Measurements from ENCODE around the gene VASH2.
A peak's percentile ranks its signal among the peaks of the same experiment; 100 is the strongest.
"Not testable (repeated sequence)": the region's sequence is repeated elsewhere in the genome, so short reads cannot be mapped to it uniquely, and the experiment has no call there.

The VASH2 gene

DNA sequence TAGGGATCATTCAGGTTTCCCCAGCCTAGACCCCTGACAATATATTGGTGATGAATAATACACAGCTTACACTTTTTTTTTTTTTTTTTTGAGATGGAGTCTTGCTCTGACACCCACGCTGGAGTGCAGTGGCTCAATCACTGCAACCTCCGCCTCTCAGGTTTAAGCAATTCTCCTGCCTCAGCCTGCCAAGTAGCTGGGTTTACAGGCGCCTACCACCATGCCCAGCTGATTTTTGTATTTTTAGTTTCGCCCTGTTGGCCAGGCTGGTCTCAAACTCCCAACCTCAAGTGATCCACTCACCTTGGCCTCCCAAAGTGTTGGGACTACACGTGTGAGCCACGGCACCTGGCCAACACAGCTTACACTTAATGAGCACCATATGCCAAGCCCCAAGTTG is 7.2 kb downstream of the VASH2 start:
- DNase-seq (ENCODE audit: low read depth in 2 of 2), result no peak

GRCh38 chr1:212958175-212958574 is 7.8 kb downstream of the VASH2 start:
- DNase-seq (ENCODE audit: low read depth in 2 of 2), result no peak

DNA sequence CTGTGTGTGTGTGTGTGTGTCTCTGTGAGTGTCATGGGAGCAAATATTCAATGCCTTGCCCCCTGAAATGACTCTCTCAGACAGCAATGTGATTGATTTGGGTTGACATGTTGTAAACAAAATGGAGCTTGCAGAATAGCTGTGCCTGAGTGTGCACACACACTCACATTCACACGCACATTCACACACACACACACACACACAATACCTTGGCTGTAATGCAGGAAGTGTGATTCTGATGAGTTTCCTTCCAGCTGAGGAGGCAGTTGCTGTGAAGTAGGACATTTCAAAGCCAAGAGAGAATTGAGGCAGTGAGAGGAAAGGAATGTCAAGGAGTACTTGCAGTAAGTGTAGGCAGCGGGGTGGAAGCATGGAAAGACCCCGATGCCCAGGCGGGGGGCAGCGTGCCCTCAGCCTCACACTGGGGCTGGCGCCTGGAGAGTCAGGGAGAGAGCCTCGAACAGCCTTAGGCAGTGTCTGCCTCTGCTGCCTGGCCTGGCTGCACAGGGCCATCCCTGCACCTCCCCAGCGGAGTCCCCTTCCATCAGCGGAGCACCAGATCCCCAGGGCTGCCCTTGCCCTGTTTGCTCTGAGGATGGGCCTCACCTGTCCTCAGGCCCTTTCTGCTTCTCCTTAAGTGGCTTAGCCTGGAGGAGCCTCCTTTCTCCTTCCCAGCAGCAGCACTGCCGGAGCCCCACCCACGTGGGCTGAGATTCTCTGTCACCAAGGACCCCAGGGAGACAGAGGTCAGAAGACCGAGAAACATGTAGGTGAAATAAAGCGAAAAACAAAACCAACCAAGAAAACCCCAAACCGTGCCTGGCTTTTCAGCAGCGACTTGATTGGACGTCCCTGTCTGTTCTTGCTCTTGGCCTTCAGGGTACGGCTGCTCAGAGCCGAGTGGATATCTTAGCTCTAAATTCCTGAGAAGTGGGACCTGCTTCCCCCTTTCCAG is 9.2 kb downstream of the VASH2 start:
- DNase-seq (ENCODE audit: low read depth in 2 of 2), result no peak

DNA sequence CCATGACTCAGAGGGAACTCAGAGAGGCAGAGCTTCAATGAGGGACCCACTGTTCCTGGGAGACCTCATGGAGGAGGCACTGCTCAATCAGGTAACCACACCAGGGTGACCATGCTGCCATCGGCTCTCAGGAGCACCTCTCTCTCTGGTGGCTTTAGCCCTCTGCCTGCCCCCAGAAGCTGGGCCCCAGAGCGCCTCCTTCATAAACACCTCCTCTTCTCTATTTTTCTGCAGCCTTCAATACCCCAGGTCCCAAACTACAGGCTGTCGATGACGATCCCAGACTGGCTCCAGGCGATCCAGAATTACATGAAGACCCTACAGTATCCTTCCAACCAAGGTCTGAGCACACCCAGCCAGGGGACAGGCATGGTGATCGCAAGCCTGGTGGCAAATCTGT is 10.6 kb downstream of the VASH2 start:
- no peak for DNase-seq (ENCODE audit: low read depth in 2 of 2)

DNA sequence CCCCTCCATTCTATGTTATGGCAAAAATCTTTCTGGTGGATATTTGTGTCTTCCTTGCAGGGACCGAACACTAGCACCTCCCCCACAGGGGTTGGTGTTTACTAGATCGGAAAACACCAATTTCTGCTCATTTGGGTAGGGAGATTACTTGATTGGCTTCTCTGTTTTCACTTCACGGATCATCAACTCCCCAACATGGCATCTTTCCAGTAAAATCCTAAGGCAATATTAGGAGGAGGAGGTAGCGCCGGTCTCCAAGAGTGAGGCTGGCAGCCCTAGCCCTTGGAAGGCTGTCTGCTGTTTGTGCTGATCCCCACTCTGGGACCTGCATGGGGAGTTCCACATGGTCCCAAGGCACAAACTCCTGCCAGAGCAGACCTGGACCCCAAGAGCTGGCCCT is 12.2 kb downstream of the VASH2 start:
- DNase-seq (ENCODE audit: low read depth in 2 of 2), result no peak

- no peak for DNase-seq (ENCODE audit: low read depth in 2 of 2)
These were observed 13.8 kb downstream of the VASH2 start for GRCh38 chr1:212964102-212964501.

GRCh38 chr1:212964993-212965392 is 14.7 kb downstream of the VASH2 start:
- DNase-seq (ENCODE audit: low read depth in 2 of 2), result not testable (repeated sequence)

GRCh38 chr1:212966616-212967015 is 16.3 kb downstream of the VASH2 start:
- no peak for DNase-seq (ENCODE audit: low read depth in 2 of 2)

- no peak for DNase-seq (ENCODE audit: low read depth in 2 of 2)
These were observed 17.5 kb downstream of the VASH2 start for GRCh38 chr1:212967801-212968200.

DNA sequence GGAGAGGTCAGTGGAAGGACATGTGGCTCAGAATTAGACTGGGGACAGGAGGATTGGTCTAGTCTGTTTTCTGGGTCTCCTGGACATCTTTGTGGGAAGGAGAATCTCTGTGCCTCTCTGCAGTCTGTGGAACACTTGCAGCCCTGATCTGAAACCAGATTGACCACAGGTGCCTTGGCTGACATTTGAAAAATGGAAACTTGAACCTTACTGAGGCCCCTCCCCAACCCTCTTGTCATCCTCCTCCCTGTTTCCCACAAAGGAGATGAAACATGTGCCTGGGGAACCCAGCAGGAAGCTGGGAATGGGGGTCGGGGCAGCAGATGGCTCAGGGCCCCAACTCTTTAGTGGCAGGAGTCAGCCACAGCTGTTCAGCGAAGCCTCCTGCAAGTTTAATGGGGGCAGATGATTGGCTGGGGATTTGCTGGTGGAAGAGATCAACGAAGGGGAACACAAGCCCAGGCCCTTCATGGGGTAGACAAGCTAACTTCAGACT is 18.1 kb downstream of the VASH2 start:
- DNase-seq (ENCODE audit: low read depth in 2 of 2), result no peak

- DNase-seq (ENCODE audit: low read depth in 2 of 2), result no peak
These were observed 19.7 kb downstream of the VASH2 start for GRCh38 chr1:212970085-212970484.

GRCh38 chr1:212971312-212971711 is 21.0 kb downstream of the VASH2 start:
- no peak for DNase-seq (ENCODE audit: low read depth in 2 of 2)

GRCh38 chr1:212973426-212973825 is 23.1 kb downstream of the VASH2 start:
- no peak for DNase-seq (ENCODE audit: low read depth in 2 of 2)

DNA sequence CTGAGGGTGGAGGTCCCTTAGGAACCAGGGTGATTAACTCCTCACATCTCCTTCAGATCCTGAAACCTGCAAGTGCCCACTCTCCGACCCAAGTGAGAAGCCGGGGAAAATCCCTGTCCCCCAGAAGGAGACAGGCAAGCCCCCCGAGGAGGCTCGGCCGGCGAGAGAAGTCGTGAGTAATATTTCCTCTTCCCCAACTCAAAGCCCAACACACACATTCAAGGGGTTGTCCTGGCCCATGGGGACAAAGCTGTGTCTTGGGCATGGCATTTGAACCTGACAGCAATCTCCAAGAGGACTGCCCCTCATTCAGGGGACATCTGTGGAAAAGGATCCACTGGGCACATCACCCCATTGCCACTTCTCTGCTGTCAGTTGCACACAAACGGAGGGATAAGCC is 23.6 kb downstream of the VASH2 start:
- DNase-seq (ENCODE audit: low read depth in 2 of 2), result no peak

- DNase-seq (ENCODE audit: low read depth in 2 of 2), result no peak
These were observed 24.4 kb downstream of the VASH2 start for GRCh38 chr1:212974711-212975110.

DNA sequence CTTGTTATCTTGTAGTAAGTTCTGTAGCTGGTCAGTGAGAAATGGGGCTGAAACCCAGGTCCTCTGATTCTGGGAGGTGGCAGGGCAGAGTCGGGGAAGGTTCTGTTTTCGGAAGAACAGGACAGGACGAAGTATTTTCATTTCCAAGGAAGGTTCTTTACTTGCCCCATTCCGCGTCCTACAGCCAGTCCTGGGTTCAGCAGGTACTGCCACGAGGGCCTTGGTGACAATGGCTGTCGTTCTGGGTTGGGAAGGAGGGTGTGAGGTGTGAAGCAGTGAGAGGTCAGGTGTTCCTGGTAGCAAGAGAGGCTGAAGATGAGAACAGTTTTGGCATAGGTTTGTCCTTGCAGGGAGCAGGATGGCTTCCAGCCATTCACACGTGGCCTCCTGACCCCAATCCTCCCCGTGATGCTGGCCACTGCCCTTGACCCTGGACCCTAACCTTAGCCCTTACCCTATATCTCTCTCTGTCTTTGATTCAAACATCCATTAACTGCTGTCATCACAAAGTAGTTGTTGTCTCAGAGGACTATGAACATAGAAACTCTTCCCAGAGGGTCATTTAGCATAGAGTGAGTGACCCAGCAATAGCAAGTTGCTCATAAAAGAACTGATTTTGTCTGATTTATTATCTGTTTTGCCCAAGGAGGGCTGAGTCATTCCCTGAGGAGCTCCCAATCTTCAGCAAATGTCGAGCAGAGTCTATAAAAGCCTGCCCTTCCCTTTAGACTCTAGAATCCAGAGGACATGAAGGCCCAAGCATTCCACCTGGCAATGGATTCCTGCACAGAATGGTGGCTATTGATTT is 25.0 kb downstream of the VASH2 start:
- DNase-seq (ENCODE audit: low read depth in 2 of 2), result no peak

- DNase-seq (ENCODE audit: low read depth in 2 of 2), result no peak
These were observed 26.2 kb downstream of the VASH2 start for GRCh38 chr1:212976586-212976985.

- no peak for DNase-seq (ENCODE audit: low read depth in 2 of 2)
These were observed 27.7 kb downstream of the VASH2 start for GRCh38 chr1:212977781-212978645.

GRCh38 chr1:212979340-212980122 is 29.2 kb downstream of the VASH2 start:
- DNase-seq (ENCODE audit: low read depth in 2 of 2), result peak in 1 of 2 donors; percentile 36

- DNase-seq (ENCODE audit: low read depth in 2 of 2), result no peak
These were observed 29.9 kb downstream of the VASH2 start for GRCh38 chr1:212980123-212980785.

All from stimulated activated CD4-positive, alpha-beta T cell treated with anti-CD3 and anti-CD28 coated beads, Interleukin-4, amount 100 ng/mL, for 48 hours (primary cell).